OCI-LY7 (cell line): Measurements from ENCODE around the gene ZNF669. TPM values are rescaled to one million over a fixed set of nuclear protein-coding genes. Genes with fewer than 3 reads are reported as not detected.

Source experiments
- BruUV-seq: library from RNA; stranded (reverse); fragments of 400-500 nt; replicated peaks from 2 replicates; lab custom pipeline; 2021; lab: Mats Ljungman, UMichigan
- CTCF ChIA-PET: fragments of 300-600 bp; sonication (Branson Sonifier 250); formaldehyde crosslinking; loops from one replicate; lab custom pipeline; 2022; ENCODE audit warnings: antibody characterized with exemption; ENCODE audit not compliant: unreplicated experiment; lab: Charles Lee
- POLR2A ChIA-PET: fragments of 300-600 bp; sonication (Branson Sonifier 250); formaldehyde crosslinking; loops from one replicate; lab custom pipeline; 2022; ENCODE audit warnings: antibody characterized with exemption; lab: Charles Lee
- DNase-seq: peaks from one replicate; pipeline ENCODE4 v3.0.0-alpha.2; 2015; ENCODE audit warnings: low spot score
- H2AFZ ChIP-seq: fragments of 200-600 bp; sonication (generic), shearing (Covaris generic); 2 replicates; pipeline ENCODE4 v1.6.1; 2014; ENCODE audit warnings: mild to moderate bottlenecking, antibody characterized with exemption, low read length, moderate library complexity
- H3K27ac ChIP-seq: fragments of 200-600 bp; sonication (generic); 2 replicates; pipeline ENCODE4 v1.5.1; 2014; ENCODE audit warnings: mixed run types, low read depth, mild to moderate bottlenecking, moderate library complexity, low read length, inconsistent platforms; ENCODE audit not compliant: poor library complexity, severe bottlenecking
- H3K36me3 ChIP-seq: fragments of 200-600 bp; sonication (generic); 2 replicates; pipeline ENCODE4 v1.6.1; 2014; ENCODE audit warnings: mild to moderate bottlenecking, antibody characterized with exemption, low read length, moderate library complexity, mixed read lengths; ENCODE audit not compliant: insufficient read depth
- H3K4me1 ChIP-seq: fragments of 200-600 bp; sonication (generic); 2 replicates; pipeline ENCODE4 v1.5.1; 2014; ENCODE audit warnings: mild to moderate bottlenecking, low read length; ENCODE audit not compliant: insufficient read depth, poor library complexity, severe bottlenecking
- H3K4me2 ChIP-seq: fragments of 200-600 bp; sonication (generic); 2 replicates; pipeline ENCODE4 v1.6.1; 2014; ENCODE audit warnings: mild to moderate bottlenecking, low read length
- H3K4me3 ChIP-seq: fragments of 200-600 bp; sonication (generic); 2 replicates; pipeline ENCODE4 v1.5.1; 2014; ENCODE audit warnings: mild to moderate bottlenecking, low read depth, low read length; ENCODE audit not compliant: poor library complexity, severe bottlenecking
- H3K79me2 ChIP-seq: fragments of 200-600 bp; sonication (generic); 2 replicates; pipeline ENCODE4 v1.6.1; 2016; ENCODE audit warnings: low read depth, mild to moderate bottlenecking, low read length, moderate library complexity, mixed read lengths; ENCODE audit not compliant: insufficient read depth
- H3K9me2 ChIP-seq: fragments of 200-600 bp; sonication (generic); 2 replicates; pipeline ENCODE4 v1.6.1; 2016; ENCODE audit warnings: mild to moderate bottlenecking, low read length, mixed read lengths; ENCODE audit not compliant: insufficient read depth
- H3K9me3 ChIP-seq: fragments of 200-600 bp; sonication (generic); 2 replicates; pipeline ENCODE4 v1.6.1; 2014; ENCODE audit warnings: mild to moderate bottlenecking, mixed run types, low read length, mixed read lengths
- H4K20me1 ChIP-seq: fragments of 200-600 bp; sonication (generic); 2 replicates; pipeline ENCODE4 v1.6.1; 2014; ENCODE audit warnings: mild to moderate bottlenecking, antibody characterized with exemption, low read length, moderate library complexity, mixed read lengths; ENCODE audit not compliant: insufficient read depth
- CTCF ChIP-seq: fragments of 200-600 bp; sonication (generic); conservative IDR thresholded peaks from 2 replicates; pipeline ENCODE4 v1.5.1; 2014; ENCODE audit warnings: mild to moderate bottlenecking, antibody characterized with exemption, low read length, moderate library complexity, mixed read lengths
- EZH2phosphoT487 ChIP-seq: fragments of 200-600 bp; sonication (generic); IDR thresholded peaks from 2 replicates; pipeline ENCODE4 v1.6.1; 2018; ENCODE audit warnings: low read depth, borderline replicate concordance, mild to moderate bottlenecking, mixed run types, antibody characterized with exemption, low read length, moderate library complexity, mixed read lengths
- intact Hi-C: fragments of 100-400 bp; cut with micrococcal nuclease; formaldehyde crosslinking; loops from one replicate; pipeline ENCODE4 v1.10.0; 2022; ENCODE audit not compliant: unreplicated experiment
- total RNA-seq, 2 experiments: library from RNA; depleted of rRNA in 1 of 2; stranded (reverse); fragments of >200 nt in 1 of 2; shearing (Covaris generic) in 1 of 2; gene quantifications; 2 replicates each; pipeline ENCODE4 v1.2.3, GENCODE V29; 2014 to 2022

Gene ZNF669
- total RNA-seq, 2 experiments from 2014 or later: 13.6 to 16.9 TPM

DNA sequence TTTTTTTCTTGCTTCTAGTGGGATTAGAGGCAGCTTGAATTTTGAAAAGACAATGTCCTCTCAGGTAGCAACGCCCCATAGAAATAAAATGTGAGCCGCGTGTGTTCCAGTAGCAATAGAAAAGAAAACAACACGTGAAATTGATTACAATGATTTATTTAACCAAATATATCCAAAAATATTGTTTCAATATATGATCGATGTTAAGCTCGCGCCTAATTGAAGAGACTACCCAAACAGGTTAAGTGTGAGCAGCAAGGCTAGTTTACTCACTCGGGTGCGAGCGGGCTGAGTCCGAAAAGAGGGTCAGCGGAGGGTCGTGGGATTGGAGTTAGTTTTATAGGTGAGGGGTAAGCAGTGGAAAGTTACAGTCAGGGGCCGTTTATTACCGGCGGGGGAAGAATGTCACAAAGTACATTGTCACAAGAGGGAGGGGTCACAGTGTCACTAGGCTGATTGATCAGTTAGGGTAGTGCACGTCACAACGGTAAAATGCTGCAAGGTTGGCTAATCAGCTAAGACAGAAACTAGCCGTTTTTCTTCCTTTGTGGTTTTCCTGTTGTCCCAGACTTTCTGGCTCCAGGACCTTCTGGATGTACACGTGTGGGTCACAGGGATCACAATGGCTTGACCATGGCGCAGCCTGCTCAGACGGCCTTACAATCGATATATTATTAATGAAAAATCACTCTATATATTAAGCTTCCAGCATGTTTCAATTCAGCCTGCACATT lies 24.8 kb downstream of the ZNF669 start:
- ChIA-PET POLR2A (interaction anchor here (0.6 to 1.0 kb wide), 10 partner anchors 24 to 1692 kb away, joined by 3 to 6 read pairs (median 4); partner anchors contain the start of gene AHCTF1), CTCF (no interaction called here)
- no TSS peak for BruUV-seq
- H4K20me1 ChIP-seq: no peaks in the 10 kb centered on the region
- no peaks in the 10 kb centered on the region for H3K9me2 ChIP-seq
- peaks cover 32% of the 10 kb centered on the region for H3K79me2 ChIP-seq
- TF ChIP-seq EZH2phosphoT487: no peak
- no peak; the same call in 1 of the 2 replicates for TF ChIP-seq CTCF
- peak overlapping the region; percentile 85 for H3K4me3 ChIP-seq
- intact Hi-C loops: loop anchor here (2.0 to 5.0 kb wide), 3 partner anchors 133 to 572 kb away; partner anchors contain the start of genes AHCTF1 and SMYD3
- peaks cover 7% of the 10 kb centered on the region; the same call in 1 of the 2 replicates for H3K9me3 ChIP-seq
- H2AFZ ChIP-seq: peak overlapping the region; percentile 91
- H3K36me3 ChIP-seq: peaks cover 18% of the 10 kb centered on the region
- H3K4me2 ChIP-seq: peak overlapping the region; percentile 87
- peaks cover 18% of the 10 kb centered on the region for H3K4me1 ChIP-seq
- no peak overlapping the region for H3K27ac ChIP-seq
- DNase-seq: no peak

- Histone ChIP-seq H3K36me3 (peaks cover 26% of the 10 kb centered on the region), H3K4me2 (peak within 1 kb of the TSS; percentile 87), H3K9me3 (peaks cover 16% of the 10 kb centered on the region; the same call in 1 of the 2 replicates), H2AFZ (peak within 1 kb of the TSS; percentile 91), H3K27ac (peak within 1 kb of the TSS; percentile 46), H3K9me2 (no peaks in the 10 kb centered on the region), H3K4me1 (peaks cover 18% of the 10 kb centered on the region), H3K4me3 (peak within 1 kb of the TSS; percentile 85), H3K79me2 (peaks cover 40% of the 10 kb centered on the region), H4K20me1 (no peaks in the 10 kb centered on the region)
- peak; percentile 97 for DNase-seq
- ChIA-PET POLR2A (interaction anchor here (0.6 to 1.0 kb wide), 7 partner anchors 26 to 147 kb away, joined by 3 to 6 read pairs (median 4); partner anchors contain the start of gene AHCTF1), CTCF (no interaction called here)
- TF ChIP-seq CTCF (peak; percentile 65), EZH2phosphoT487 (no peak)
- no TSS peak for BruUV-seq
- intact Hi-C loops: loop anchor here (2.0 to 5.0 kb wide), 3 partner anchors 134 to 571 kb away; partner anchors contain the start of genes AHCTF1 and SMYD3
Measured at GRCh38 chr1:247078258-247079140, 25.7 kb downstream of the ZNF669 start, which contains the start of gene ZNF670. Gene ZNF670 (minus strand): TSS chr1:247078811. CDS start chr1:247078596, 215 bp downstream.
